Gastrocnemius medialis (tissue), 4 donors: ENCODE data around the gene MCRIP2. TPM values are rescaled to one million over a fixed set of nuclear protein-coding genes. Genes with fewer than 3 reads are reported as not detected.

ENCODE experiments used
- ATAC-seq, 2 donors: fragments of 150-250 bp; one replicate each; pipeline ENCODE4 v1.9.1; 2016
- DNase-seq, 2 donors: peaks; one replicate each; pipeline ENCODE4 v3.0.0-alpha.2; 2019
- H3K27ac ChIP-seq, 4 donors: fragments of 200-600 bp; sonication (generic); 1 replicate in 1 of 4; 2 replicates in 3 of 4; pipeline ENCODE4 v1.5.1; 2016 to 2018; ENCODE audit warnings: mild to moderate bottlenecking in 2 of 4, moderate library complexity in 1 of 4
- H3K27me3 ChIP-seq, 3 donors: fragments of 200-600 bp; sonication (generic) in 2 of 3; 1 replicate in 1 of 3; 2 replicates in 2 of 3; pipeline versions ENCODE4 v1.5.1 to v1.6.0; 2016 to 2019; ENCODE audit warnings: mild to moderate bottlenecking in 1 of 3, moderate library complexity in 1 of 3
- H3K36me3 ChIP-seq, 2 donors: fragments of 200-600 bp; sonication (generic) in 1 of 2; one replicate each; pipeline ENCODE4 v1.5.1; 2017 to 2018
- H3K4me1 ChIP-seq, 2 donors: fragments of 200-600 bp; sonication (generic) in 1 of 2; one replicate each; pipeline ENCODE4 v1.5.1; 2016 to 2017; ENCODE audit warnings: mild to moderate bottlenecking in 2 of 2
- H3K4me3 ChIP-seq, 4 donors: fragments of 200-600 bp; sonication (generic) in 3 of 4; 1 replicate in 1 of 4; 2 replicates in 3 of 4; pipeline ENCODE4 v1.5.1; 2016 to 2019; ENCODE audit warnings: mild to moderate bottlenecking in 2 of 4
- H3K9me3 ChIP-seq, 3 donors: fragments of 200-600 bp; sonication (generic) in 2 of 3; 1 replicate in 1 of 3; 2 replicates in 2 of 3; pipeline ENCODE4 v1.5.1; 2016 to 2019
- CTCF ChIP-seq, 5 experiments: fragments of 450-650 bp in 3 of 5; fragments of 200-600 bp in 2 of 5; sonication (generic) in 2 of 5; IDR thresholded peaks in 4 of 5; conservative IDR thresholded peaks in 1 of 5; 1 replicate in 4 of 5; 2 replicates in 1 of 5; pipeline ENCODE4 v1.5.1; 2016 to 2019; ENCODE audit warnings: antibody characterized with exemption in 5 of 5, mild to moderate bottlenecking in 3 of 5, moderate library complexity in 3 of 5
- POLR2A ChIP-seq, 2 donors: fragments of 450-650 bp; IDR thresholded peaks; one replicate each; pipeline ENCODE4 v1.6.1; 2017; ENCODE audit warnings: antibody characterized with exemption in 2 of 2, mild to moderate bottlenecking in 2 of 2, moderate library complexity in 2 of 2
- in situ Hi-C, 4 donors: fragments of 200-750 bp; cut with MboI; loops; one replicate each; pipeline versions ENCODE4 v1.15.0 to v1.8.0; 2017; ENCODE audit warnings: low sequenced_read_pairs in 4 of 4
- intact Hi-C: fragments of 100-400 bp; cut with DNase I; formaldehyde crosslinking; loops from one replicate; pipeline ENCODE4 v1.15.1; 2023; ENCODE audit warnings: low total_unique reads
- total RNA-seq, 4 donors: library from RNA; depleted of rRNA; stranded (reverse); fragments of >200 nt; gene quantifications; one replicate each; pipeline versions ENCODE4 v1.1.0 to v1.2.3, GENCODE V29; 2016

The MCRIP2 gene
- total RNA-seq, 4 donors from 2014 or later = 59.6 to 155 (median 114) TPM

- Histone ChIP-seq H3K36me3 (peaks cover 0 to 24% of the 10 kb centered on the region in 2 donors), H3K9me3 (no peaks in the 10 kb centered on the region), H3K4me3 (no peak overlapping the region), H3K27ac (no peak overlapping the region), H3K4me1 (peaks cover 7 to 18% of the 10 kb centered on the region in 2 donors), H3K27me3 (no peaks in the 10 kb centered on the region)
- in situ Hi-C loops (no loop called here), intact Hi-C loops (no loop called here)
- no peak for ATAC-seq
- TF ChIP-seq POLR2A (IDR thresholded peaks at IDR 0.05) (no peak), CTCF (IDR thresholded peaks at IDR 0.05 in 4 of 5, conservative IDR thresholded peaks at IDR 0.05 in 1 of 5) (no peak)
- no peak for DNase-seq
These were observed 24.9 kb downstream of the MCRIP2 start for GRCh38 chr16:666572-666971.

- ATAC-seq (no peak), DNase-seq (no peak)
- TF ChIP-seq CTCF (IDR thresholded peaks at IDR 0.05 in 4 of 5, conservative IDR thresholded peaks at IDR 0.05 in 1 of 5) = no peak
- no peak for TF ChIP-seq POLR2A (IDR thresholded peaks at IDR 0.05)
- intact Hi-C loops (no loop called here), in situ Hi-C loops (no loop called here)
- peaks cover 7 to 18% of the 10 kb centered on the region in 2 donors for H3K4me1 ChIP-seq
- H3K27ac ChIP-seq = peak overlapping the region; percentile 79 to 97 (median 92)
- peaks cover 0 to 30% of the 10 kb centered on the region in 2 donors for H3K36me3 ChIP-seq
- peak overlapping the region in 2 of 4 donors; percentile 78 to 86 for H3K4me3 ChIP-seq
- no peaks in the 10 kb centered on the region for H3K9me3 ChIP-seq
- H3K27me3 ChIP-seq = no peaks in the 10 kb centered on the region
These were observed 25.6 kb downstream of the MCRIP2 start for GRCh38 chr16:667113-667779.

GRCh38 chr16:667780-668518 is 26.3 kb downstream of the MCRIP2 start, which contains the start of gene RHOT2:
Gene RHOT2 (plus strand): TSS chr16:668132. CDS start chr16:668200, 68 bp downstream.
- H3K27ac ChIP-seq = peak within 1 kb of the TSS; percentile 79 to 97 (median 92)
- H3K27me3 ChIP-seq = no peaks in the 10 kb centered on the region
- in situ Hi-C loops = no loop called here
- intact Hi-C loops = no loop called here
- H3K36me3 ChIP-seq = peaks cover 0 to 37% of the 10 kb centered on the region in 2 donors
- peak within 1 kb of the TSS; percentile 78 to 98 (median 92) for H3K4me3 ChIP-seq
- ATAC-seq (peak; percentile 86 to 90), DNase-seq (peak; percentile 83 to 90)
- TF ChIP-seq CTCF (IDR thresholded peaks at IDR 0.05 in 4 of 5, conservative IDR thresholded peaks at IDR 0.05 in 1 of 5) (peak; percentile 77 to 98 (median 89)), POLR2A (IDR thresholded peaks at IDR 0.05) (peak; percentile 49 to 87)
- no peaks in the 10 kb centered on the region for H3K9me3 ChIP-seq
- H3K4me1 ChIP-seq = peaks cover 7 to 18% of the 10 kb centered on the region in 2 donors

- in situ Hi-C loops = no loop called here
- H3K9me3 ChIP-seq = no peaks in the 10 kb centered on the region
- intact Hi-C loops = no loop called here
- H3K36me3 ChIP-seq = peaks cover 0 to 44% of the 10 kb centered on the region in 2 donors
- ATAC-seq = peak; percentile 17 to 18
- peaks cover 7 to 18% of the 10 kb centered on the region in 2 donors for H3K4me1 ChIP-seq
- H3K4me3 ChIP-seq = peak overlapping the region; percentile 78 to 98 (median 92)
- TF ChIP-seq POLR2A (IDR thresholded peaks at IDR 0.05) = no peak
- no peak for TF ChIP-seq CTCF (IDR thresholded peaks at IDR 0.05 in 4 of 5, conservative IDR thresholded peaks at IDR 0.05 in 1 of 5)
- H3K27me3 ChIP-seq = no peaks in the 10 kb centered on the region
- H3K27ac ChIP-seq = peak overlapping the region; percentile 79 to 97 (median 92)
- no peak for DNase-seq
These were observed 27.0 kb downstream of the MCRIP2 start for GRCh38 chr16:668519-669171.
